Globus pallidus (tissue), 1 donor: Measurements from ENCODE around the gene APEX1.
"Not testable (repeated sequence)": the region's sequence is repeated elsewhere in the genome, so short reads cannot be mapped to it uniquely, and the experiment has no call there.

ENCODE experiments used
- DNase-seq: peaks from one replicate; pipeline ENCODE4 v3.0.0-alpha.2; 2015; ENCODE audit warnings: low spot score

APEX1 gene

DNA sequence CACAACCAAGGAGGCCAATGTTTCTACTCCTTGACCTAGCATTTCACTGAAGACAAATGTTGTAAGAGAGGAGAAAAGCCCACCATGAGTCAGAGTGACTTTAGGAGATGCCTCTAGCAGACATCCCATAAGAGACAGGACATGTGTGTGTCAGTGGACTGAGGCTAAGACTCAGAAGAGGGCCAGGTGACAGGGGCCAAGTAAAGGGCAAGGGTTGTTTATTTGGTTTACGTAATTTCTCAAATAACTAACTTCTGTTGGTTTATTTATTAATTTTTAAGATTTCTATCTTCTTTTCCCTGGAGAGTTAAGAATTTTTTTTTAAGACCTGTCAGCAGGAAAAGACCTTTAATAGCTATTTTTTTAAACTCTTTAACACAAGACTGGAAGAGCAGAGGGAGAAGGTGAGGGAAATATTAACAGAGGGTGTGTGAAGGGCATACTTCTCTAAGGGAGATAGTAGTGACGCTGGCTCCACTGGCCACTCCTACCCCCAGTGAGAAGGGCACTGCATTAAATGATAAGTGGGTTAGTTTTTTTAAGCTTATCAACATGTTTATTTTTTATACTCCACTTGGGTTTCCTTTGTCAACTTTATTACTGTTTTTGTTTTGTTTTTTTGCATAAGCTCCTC is 17.6 kb downstream of the APEX1 start:
- DNase-seq, result no peak

DNA sequence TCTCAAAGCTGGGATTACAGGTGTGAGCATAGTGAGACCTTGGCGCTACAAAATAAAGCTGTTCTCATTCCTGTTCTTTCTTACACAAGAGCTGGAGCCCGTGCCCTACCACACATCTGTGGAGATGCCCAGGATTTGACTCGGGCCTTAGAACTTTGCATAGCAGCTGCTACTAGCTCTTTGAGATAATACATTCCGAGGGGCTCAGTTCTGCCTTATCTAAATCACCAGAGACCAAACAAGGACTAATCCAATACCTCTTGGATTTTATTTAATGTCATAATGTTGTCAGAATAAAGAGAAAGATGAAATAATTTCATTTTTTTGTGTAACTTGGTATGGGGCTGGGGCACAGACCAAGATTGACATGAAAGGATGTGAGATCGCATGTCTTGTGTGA is 21.8 kb downstream of the APEX1 start:
- DNase-seq, result no peak

DNA sequence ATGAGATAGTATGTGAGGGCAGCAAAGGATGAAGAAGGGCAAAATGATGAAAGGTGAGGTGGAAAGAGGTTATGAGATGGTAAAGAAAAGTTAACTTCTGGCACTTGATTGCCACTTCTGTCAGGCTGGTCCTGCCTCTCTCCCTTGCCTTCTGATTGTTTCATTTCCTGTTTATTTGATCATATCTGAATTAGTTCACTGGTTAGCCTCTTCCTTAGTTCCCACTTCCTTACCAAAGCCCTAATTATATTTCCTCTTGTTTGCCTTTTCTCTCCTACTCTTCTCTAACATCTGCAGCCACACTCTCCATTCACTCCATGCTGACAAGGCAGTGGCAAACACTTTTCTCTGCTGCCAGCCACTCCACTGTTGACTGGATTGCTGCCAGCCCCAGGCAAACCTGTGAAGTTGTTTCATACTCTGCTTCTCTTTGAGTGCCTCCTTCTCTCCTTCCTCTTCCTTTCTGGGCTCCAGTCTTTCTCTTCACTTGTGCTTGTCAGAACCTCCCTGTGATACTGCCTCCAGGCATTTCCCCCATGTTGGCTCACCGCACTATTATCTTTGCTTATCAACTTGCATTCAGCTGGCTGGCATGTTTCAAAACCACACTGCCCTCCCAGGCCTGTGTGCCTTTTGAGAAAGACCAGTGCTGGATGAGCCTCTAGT is 22.3 kb downstream of the APEX1 start:
- peak; percentile 22 for DNase-seq

DNA sequence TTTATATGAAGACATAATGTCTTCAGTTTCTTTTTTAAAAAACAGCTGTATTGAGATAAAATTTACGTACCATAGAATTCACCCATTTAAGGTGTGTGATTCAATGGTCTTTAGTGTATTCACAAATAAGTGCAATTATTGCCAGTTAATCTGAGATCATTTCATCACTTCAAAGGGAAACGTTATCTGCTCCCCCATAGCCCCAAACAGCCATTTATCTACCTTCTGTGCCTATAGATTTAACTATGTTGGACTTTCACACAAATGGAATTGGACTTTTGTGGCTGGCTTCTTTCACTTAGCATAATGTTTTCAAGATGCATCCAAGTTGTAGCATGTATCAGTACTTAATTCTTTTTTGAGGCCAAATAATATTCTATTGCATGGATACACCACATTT is 23.9 kb downstream of the APEX1 start:
- no peak for DNase-seq

DNA sequence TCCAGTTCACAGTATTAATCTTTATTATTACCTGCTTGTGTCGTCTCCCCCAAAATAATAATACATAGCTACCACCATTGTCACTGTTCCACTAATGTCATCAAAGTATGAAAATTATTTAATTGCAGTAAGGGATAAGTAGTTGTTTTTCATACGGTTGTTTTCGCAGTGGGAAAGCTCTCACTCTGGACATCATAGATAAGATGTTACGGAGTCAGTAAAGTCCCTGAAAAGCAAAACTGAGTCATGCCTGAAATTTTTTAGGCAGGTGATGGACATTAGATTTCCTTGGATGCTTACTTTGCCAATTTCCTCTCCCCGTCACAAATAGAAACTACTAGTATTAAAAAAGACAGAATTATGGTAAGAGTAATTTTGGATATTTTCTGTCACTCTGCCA is 27.4 kb downstream of the APEX1 start:
- no peak for DNase-seq

DNA sequence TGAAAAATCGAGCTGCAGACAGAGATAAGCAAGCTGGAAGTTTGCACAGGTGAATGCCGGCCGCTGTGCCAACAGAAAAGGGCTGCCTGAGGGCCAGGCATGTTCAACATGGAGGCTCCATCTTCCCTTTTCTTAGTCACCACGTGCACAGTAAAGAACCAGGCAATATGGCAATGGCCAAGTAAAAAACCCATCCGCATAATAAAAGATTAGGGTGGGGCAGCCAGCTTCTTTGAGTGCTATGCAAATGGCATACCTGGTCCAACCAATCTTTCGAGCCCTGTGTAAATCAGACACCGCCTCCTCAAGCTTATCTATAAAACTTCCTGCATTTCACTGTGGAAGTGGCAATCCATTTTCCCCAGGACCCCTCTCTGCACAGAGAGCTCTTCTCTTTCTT is 30.9 kb downstream of the APEX1 start:
- DNase-seq, result no peak

DNA sequence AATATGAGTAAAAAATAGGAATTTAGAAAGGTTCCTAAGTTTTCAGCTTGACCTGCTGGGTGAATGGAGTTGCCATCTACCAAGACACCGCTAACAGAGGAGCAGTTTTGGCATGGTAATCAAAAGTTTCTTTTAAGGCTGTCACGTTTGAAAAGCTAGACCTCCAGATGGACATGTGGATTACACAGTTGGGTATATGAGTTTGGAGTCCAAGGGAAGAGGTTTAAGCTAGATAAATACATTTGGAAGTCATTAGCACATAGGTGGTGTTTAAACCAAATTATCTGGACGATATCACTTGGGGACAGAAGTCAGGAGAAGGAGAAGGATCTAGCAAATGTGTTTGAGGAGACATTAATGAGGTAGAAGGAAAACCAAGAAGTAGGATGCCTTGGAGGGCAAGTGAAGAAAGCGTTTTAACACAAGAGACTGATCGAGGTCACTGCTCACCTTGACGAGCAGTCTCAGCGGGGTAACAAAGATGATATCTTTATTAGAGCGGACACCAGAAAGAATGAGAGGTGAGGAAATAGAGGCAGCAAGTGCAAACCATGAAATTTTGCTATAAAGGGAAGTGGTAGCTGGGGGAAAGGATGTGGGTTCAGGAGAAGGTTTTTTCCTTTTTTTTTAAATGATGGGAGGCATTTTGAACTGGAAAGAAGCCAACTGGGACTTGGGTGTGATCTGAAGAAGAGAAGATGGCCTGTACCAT is 31.8 kb downstream of the APEX1 start:
- no peak for DNase-seq

DNA sequence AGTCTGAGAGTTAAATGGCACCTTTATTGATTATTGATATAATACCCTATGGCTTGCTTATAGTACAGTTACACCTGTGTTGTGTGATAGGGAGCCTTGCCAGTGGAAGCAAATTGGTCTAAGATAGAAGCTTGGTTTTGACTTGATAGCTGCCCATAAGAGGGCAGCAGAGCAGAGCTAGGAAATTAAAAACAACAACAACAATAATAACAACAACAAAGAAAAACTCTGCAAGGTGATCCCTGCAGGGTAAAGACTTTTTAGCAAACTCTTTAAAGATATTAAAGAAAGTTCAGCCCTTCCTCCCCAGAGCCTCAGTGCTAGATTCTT is 32.3 kb downstream of the APEX1 start:
- DNase-seq, result no peak

DNA sequence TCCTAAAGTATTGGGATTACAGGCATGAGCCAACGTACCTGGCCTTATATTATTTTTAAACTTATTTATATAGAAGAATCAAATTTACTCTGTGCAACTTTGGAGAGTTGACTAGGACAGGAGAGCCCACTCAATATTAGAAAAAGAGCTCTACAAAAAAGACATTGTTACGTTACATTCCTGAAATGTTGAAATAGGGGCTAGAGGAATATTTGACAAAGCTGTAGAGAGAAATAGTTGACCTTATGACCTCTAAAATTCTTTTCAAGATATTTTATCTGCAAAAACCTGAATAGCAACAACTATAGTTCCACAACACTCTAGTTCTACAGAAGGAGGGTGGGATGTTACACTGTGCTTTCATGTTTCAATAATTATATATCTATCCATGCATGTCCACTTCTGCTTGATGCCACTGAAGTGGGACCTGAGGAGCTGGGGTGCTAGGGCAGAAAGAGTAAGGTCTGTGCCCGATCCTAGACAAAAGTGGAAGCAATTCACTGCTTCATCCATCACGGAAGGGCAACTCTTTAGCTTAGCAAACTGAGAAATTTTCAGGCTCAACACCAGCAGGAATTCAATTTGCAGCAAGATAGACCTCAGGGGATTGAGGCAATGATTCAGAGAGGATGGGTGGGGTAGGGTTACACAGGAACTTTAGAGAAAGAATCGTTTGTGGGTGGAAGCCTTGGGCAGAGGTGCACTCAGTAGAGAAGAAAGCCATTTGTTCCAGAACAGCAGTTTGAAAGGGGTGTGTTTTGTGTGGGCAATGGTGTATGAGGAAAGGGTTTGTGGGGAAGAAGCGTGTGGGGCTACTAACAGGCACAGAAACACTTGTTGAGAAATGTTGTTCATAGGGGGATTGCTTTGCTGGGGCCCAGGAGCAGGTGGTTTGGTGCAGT is 34.3 kb downstream of the APEX1 start:
- DNase-seq, result no peak

DNA sequence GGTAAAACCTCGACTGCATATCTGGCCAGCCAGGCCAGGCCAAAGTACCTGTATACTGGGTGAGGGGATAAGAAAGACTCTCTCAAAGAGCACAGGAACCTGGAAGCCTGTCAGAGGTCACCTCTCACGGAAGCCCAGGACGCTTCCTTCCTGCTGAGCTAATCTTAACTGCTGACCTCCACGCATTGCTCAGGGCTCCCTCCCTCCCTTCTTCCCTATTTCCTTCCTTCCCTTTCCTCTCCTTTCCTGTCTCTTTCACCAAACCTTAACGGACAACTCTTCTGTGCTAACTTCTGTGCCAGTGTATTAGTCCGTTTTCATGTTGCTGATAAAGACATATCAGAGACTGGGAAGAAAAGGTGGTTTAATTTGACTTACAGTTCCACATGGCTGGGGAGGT is 35.5 kb downstream of the APEX1 start:
- no peak for DNase-seq

DNA sequence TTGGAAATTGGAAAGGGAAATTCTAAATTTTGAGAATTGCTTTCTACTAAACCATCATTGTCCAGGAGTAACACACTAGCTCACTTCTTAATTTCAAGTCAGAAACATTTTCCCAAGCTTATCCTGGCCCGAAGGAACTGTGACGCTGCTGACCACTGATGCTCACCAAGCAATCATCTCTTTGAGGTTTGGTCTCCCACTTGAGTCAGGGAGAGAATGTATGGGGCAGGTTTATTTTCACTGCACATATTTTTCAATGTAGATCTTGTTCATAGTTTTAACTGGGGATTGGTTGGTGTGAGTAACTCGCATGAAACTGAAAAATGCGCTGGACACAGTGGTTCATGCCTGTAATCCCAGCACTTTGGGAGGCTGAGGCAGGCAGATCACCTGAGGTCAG is 37.5 kb downstream of the APEX1 start:
- no peak for DNase-seq

DNA sequence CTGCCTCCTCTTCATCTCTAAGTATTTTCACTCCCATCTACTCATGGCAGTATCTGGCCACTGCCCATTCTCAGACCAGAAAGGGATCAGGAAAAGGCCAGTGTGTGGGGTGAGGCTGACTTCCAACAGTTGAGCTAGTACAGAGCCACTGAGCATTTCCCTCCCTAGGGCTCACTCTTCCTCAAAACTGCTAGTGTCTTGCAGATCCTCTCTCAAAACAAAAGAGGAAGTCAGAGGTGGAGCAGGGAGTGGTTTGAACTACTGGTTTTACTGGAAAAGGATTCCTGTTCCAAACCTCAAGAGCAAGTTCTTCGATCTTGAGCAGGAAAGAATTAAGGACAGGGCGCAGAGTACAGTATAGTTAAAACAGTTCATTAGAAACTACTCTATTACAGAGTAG is 38.6 kb downstream of the APEX1 start:
- DNase-seq, result peak; percentile 57

DNA sequence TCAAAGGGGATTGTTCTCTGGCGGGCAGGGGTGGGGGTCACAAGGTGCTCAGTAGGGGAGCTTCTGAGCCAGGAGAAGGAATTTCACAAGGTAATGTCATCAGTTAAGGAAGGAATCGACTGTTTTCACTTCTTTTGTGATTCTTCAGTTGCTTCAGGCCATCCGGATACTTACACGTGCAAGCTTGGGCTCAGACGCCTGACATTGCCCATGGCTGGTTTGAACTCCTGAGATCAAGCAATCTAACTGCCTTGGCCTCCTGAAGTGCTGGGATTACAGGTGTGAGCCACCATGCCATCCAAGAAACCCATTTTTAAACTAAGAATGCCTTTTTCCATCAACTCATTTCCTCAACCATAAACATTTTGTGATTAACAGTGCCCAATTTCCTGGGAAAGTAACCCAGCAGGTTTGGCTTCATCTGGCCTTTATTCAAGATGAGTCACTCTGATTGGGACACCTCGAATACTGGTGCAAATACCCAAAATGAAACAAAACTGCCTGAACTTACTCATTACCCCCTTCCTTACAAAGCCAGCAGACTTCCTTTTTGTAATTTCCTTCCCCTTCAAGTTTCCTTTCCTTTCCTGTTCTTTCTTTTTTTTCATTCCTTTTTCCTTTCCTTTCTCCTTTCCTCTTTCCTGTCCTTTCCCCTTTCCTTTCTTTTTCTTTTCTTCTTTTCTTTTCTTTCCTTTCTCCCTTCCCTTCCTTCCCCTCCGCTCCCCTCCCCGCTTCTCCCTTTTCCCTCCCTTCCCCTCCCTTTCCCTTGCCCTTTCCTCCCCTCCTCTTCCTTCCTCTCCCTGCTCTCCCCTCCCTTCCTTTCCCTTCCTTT is 40.1 kb downstream of the APEX1 start:
- no peak for DNase-seq

DNA sequence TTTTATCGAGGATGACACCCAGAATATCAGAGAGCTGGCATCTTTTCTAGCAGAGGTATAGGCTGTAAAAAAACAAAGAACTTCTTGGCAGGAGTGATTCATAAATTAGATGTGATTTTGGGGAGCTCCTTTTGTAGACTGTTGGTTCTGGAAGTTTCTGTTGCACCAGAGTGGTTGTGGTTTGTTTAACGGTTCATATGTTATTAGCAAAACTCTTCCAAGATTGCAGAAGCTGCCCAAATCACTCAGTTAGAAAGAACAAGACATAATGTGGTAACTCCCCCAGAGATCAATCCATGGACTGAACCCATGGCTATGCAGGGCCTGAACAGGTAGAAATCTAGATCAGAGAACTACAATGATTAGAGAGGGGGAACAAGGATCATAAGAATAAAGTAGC is 43.6 kb downstream of the APEX1 start:
- DNase-seq, result no peak

DNA sequence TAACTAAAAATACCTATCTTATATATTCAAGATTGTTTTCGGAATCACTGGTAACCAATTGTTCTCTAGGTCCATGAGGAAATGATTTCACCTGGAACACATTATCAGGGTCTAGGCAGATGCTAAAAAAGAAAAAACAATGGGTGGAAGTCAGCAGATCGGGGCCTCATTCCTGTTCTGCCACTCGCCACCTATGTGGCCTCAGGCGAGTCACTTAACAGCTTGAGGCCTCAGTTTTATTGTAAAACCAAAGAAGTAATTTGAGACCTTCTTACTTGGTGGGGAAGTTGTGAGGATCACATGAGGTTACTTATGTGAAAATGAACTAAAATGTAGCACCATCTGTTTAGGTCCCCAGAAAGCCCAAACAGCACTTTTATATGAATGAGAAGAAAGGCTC is 44.1 kb downstream of the APEX1 start:
- no peak for DNase-seq

DNA sequence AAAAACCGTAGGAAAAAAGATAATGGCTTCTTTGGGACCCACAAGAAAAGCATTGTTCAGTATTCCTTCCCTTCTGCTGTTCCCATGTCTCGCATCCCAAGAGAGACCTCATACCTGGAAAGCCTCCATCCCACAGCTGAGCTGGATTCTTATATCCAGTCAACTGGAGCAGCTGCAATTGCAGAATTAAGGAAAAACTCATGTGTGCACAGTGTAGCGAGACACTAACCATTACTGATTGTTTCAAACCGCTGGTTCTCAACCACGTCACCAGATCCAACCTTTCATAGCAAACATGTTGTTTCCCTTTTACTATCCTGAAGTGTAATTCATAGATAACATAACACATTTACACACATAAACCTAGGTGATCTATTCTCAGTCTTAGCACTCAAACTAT is 44.9 kb downstream of the APEX1 start:
- DNase-seq, result no peak

DNA sequence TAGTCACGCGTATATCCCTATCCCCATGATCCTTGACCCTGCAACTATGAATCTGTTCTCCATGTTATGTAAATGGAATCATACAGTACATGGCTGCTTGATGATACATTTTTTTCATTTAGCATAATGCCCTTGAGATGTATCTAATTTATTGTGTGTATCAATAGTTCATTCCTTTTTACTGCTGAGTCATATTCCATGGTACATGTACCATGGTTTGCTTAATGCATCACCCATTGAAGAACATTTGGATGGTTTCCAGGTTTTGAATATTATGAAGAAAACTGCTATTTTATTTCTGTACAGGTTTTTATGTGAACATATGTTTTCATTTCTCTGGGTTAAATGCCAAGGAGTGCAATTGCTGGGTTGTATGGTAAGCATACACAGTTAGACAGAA is 46.3 kb downstream of the APEX1 start:
- DNase-seq, result no peak

DNA sequence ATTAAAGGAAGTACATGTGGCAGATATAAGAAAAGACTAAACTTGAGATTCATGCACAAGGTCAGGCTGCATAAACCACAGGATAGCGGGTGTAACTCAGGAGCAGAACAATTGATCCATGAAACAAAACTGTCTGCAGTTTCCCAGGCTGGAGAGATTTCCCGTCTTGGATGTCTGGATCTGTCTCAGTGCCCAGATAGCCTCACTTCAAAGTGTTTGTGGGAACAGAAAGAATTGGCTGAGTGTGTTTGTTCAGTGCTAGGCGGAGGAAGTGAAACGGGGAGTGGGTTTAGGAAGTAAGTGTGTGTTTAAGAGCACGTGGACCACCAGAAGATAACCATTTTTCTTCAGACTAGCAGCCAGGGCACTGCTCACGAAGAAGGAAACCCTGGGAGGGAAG is 48.9 kb downstream of the APEX1 start:
- peak; percentile 52 for DNase-seq

DNA sequence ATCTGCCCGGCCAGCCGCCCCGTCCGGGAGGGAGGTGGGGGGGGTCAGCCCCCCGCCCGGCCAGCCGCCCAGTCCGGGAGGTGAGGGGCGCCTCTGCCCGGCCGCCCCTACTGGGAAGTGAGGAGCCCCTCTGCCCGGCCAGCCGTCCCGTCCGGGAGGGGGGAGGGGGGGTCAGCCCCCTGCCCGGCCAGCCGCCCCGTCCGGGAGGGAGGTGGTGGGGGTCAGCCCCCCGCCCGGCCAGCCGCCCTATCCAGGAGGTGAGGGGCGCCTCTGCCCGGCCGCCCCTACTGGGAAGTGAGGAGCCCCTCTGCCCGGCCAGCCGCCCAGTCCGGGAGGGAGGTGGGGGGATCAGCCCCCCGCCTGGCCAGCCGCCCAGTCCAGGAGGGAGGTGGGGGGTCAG is 51.2 kb downstream of the APEX1 start:
- DNase-seq, result not testable (repeated sequence)

DNA sequence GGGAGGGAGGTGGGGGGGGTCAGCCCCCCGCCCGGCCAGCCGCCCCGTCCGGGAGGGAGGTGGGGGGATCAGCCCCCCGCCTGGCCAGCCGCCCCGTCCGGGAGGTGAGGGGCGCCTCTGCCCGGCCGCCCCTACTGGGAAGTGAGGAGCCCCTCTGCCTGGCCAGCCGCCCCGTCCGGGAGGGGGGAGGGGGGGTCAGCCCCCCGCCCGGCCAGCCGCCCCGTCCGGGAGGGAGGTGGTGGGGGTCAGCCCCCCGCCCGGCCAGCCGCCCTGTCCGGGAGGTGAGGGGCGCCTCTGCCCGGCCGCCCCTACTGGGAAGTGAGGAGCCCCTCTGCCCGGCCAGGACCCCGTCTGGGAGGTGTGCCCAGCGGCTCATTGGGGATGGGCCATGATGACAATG is 51.7 kb downstream of the APEX1 start:
- DNase-seq, result not testable (repeated sequence)
